Neural cell (in vitro differentiated cells): Measurements from ENCODE around the gene MKRN1. TPM values are rescaled to one million over a fixed set of nuclear protein-coding genes. Genes with fewer than 3 reads are reported as not detected.

Experiments used
- H2AFZ ChIP-seq: fragments of 200-600, 300-800 bp; sonication (generic), shearing (Covaris generic); 2 replicates; pipeline ENCODE4 v1.6.0; 2014; ENCODE audit warnings: low read depth, mild to moderate bottlenecking, antibody characterized with exemption, low read length, moderate library complexity
- H3F3A ChIP-seq: fragments of 200-600 bp; shearing (Covaris generic); 2 replicates; pipeline ENCODE4 v1.6.1; 2016; ENCODE audit warnings: mild to moderate bottlenecking, moderate library complexity, mixed read lengths, antibody characterized with exemption, low read length; ENCODE audit not compliant: insufficient read depth, poor library complexity, severe bottlenecking
- H3K27ac ChIP-seq: fragments of 200-600, 300-800 bp; sonication (generic), shearing (Covaris generic); 2 replicates; pipeline ENCODE4 v1.5.1; 2014; ENCODE audit warnings: mild to moderate bottlenecking, low read length, moderate library complexity
- H3K27me3 ChIP-seq: fragments of 300-800, 200-600 bp; sonication (generic), shearing (Covaris generic); 2 replicates; pipeline ENCODE4 v1.6.0; 2014; ENCODE audit warnings: mild to moderate bottlenecking, low read depth, low read length, moderate library complexity; ENCODE audit not compliant: insufficient read depth
- H3K36me3 ChIP-seq: fragments of 300-800, 200-600 bp; sonication (generic), shearing (Covaris generic); 2 replicates; pipeline ENCODE4 v1.5.1; 2014; ENCODE audit warnings: mild to moderate bottlenecking, antibody characterized with exemption, low read length, moderate library complexity; ENCODE audit not compliant: insufficient read depth
- H3K4me2 ChIP-seq: fragments of 300-800, 200-600 bp; sonication (generic), shearing (Covaris generic); 2 replicates; pipeline ENCODE4 v1.6.0; 2014; ENCODE audit warnings: mild to moderate bottlenecking, low read length
- H3K4me3 ChIP-seq: fragments of 300-800, 200-600 bp; sonication (generic), shearing (Covaris generic); 2 replicates; pipeline ENCODE4 v1.5.1; 2014; ENCODE audit warnings: mild to moderate bottlenecking, low read length, moderate library complexity
- H3K79me2 ChIP-seq: fragments of 200-600 bp; shearing (Covaris generic); replicated peaks from 2 replicates; pipeline ENCODE4 v1.6.0; 2014; ENCODE audit warnings: mild to moderate bottlenecking, low read length, moderate library complexity; ENCODE audit not compliant: insufficient read depth
- H3K9ac ChIP-seq: fragments of 300-800, 200-600 bp; sonication (generic), shearing (Covaris generic); 2 replicates; pipeline ENCODE4 v1.6.1; 2016; ENCODE audit warnings: mild to moderate bottlenecking, low read length, mixed read lengths
- H3K9me2 ChIP-seq: fragments of 200-600 bp; shearing (Covaris generic); 2 replicates; pipeline ENCODE4 v1.6.1; 2016; ENCODE audit warnings: mild to moderate bottlenecking, low read length, mixed read lengths; ENCODE audit not compliant: insufficient read depth
- H3K9me3 ChIP-seq: fragments of 200-600, 300-800 bp; sonication (generic), shearing (Covaris generic); 2 replicates; pipeline ENCODE4 v1.6.1; 2016; ENCODE audit warnings: mild to moderate bottlenecking, mixed run types, low read length, moderate library complexity, mixed read lengths
- H4K20me1 ChIP-seq: fragments of 200-600 bp; shearing (Covaris generic); 2 replicates; pipeline ENCODE4 v1.6.1; 2016; ENCODE audit warnings: mild to moderate bottlenecking, mixed run types; ENCODE audit not compliant: insufficient read depth
- CTCF ChIP-seq: fragments of 450-650 bp; IDR thresholded peaks from 2 replicates; pipeline ENCODE4 v1.5.1; 2014; ENCODE audit warnings: antibody characterized with exemption, mild to moderate bottlenecking, moderate library complexity; ENCODE audit not compliant: poor library complexity, severe bottlenecking
- EP300 ChIP-seq: fragments of 450-650 bp; conservative IDR thresholded peaks from 2 replicates; pipeline ENCODE4 v1.6.1; 2014; ENCODE audit warnings: antibody characterized with exemption, mild to moderate bottlenecking, moderate library complexity; ENCODE audit not compliant: poor library complexity, severe bottlenecking
- EZH2 ChIP-seq: fragments of 200-600, 300-800 bp; shearing (Covaris generic), sonication (generic); IDR thresholded peaks from 2 replicates; pipeline ENCODE4 v1.6.1; 2014; ENCODE audit warnings: antibody characterized with exemption, low read length, borderline replicate concordance, mild to moderate bottlenecking; ENCODE audit not compliant: insufficient read depth, poor library complexity, severe bottlenecking
- MXI1 ChIP-seq: fragments of 450-650 bp; conservative IDR thresholded peaks from 2 replicates; pipeline ENCODE4 v1.6.1; 2014; ENCODE audit warnings: antibody characterized with exemption, mild to moderate bottlenecking; ENCODE audit not compliant: poor library complexity, severe bottlenecking
- POLR2AphosphoS5 ChIP-seq: IDR thresholded peaks from 2 replicates; pipeline ENCODE4 v1.6.1; 2012
- RAD21 ChIP-seq: fragments of 450-650 bp; conservative IDR thresholded peaks from 2 replicates; pipeline ENCODE4 v1.6.1; 2014; ENCODE audit warnings: antibody characterized with exemption, mild to moderate bottlenecking, moderate library complexity
- REST ChIP-seq: IDR thresholded peaks from 2 replicates; pipeline ENCODE4 v1.6.1; 2012; ENCODE audit warnings: borderline replicate concordance
- SMC3 ChIP-seq: fragments of 450-650 bp; conservative IDR thresholded peaks from 2 replicates; pipeline ENCODE4 v1.6.1; 2014; ENCODE audit warnings: antibody characterized with exemption, mild to moderate bottlenecking, moderate library complexity; ENCODE audit not compliant: poor library complexity
- TAF1 ChIP-seq: IDR thresholded peaks from 2 replicates; pipeline ENCODE4 v1.6.1; 2012; ENCODE audit warnings: low read depth
- polyA plus RNA-seq: library from polyadenylated mRNA; depleted of rRNA; stranded (reverse); fragments of >200 nt; gene quantifications from 2 replicates; pipeline ENCODE4 v1.2.3, GENCODE V29; 2014

MKRN1 gene
- polyA plus RNA-seq, 1 donor from 2014 or later: 251 TPM

- H3K9me3 ChIP-seq: no peaks in the 10 kb centered on the region
- TF ChIP-seq TAF1 (no peak), EP300 (no peak), SMC3 (no peak), MXI1 (no peak), EZH2 (no peak), REST (no peak)
- H3K27me3 ChIP-seq: no peaks in the 10 kb centered on the region
- no peaks in the 10 kb centered on the region for H4K20me1 ChIP-seq
- no peak overlapping the region for H3K9ac ChIP-seq
- H3K4me3 ChIP-seq: no peak overlapping the region
- no peak overlapping the region for H2AFZ ChIP-seq
- no peaks in the 10 kb centered on the region for H3K79me2 ChIP-seq
- H3K4me2 ChIP-seq: no peak overlapping the region
- no peak overlapping the region for H3K27ac ChIP-seq
- H3K36me3 ChIP-seq: no peaks in the 10 kb centered on the region
- no peaks in the 10 kb centered on the region for H3K9me2 ChIP-seq
- H3F3A ChIP-seq: no peaks in the 10 kb centered on the region
These were observed 39.9 kb downstream of the MKRN1 start for GRCh38 chr7:140439359-140439758.

- Histone ChIP-seq H3K9me3 (no peaks in the 10 kb centered on the region), H3F3A (no peaks in the 10 kb centered on the region), H3K79me2 (no peaks in the 10 kb centered on the region), H2AFZ (no peak overlapping the region), H3K4me3 (no peak overlapping the region), H3K36me3 (no peaks in the 10 kb centered on the region), H3K9ac (no peak overlapping the region), H4K20me1 (no peaks in the 10 kb centered on the region), H3K27ac (no peak overlapping the region), H3K27me3 (no peaks in the 10 kb centered on the region), H3K4me2 (no peak overlapping the region), H3K9me2 (no peaks in the 10 kb centered on the region)
- TF ChIP-seq MXI1 (no peak), CTCF (no peak), EP300 (no peak), POLR2AphosphoS5 (no peak), RAD21 (no peak), REST (no peak), TAF1 (no peak), SMC3 (no peak), EZH2 (no peak)
These were observed 43.9 kb downstream of the MKRN1 start for GRCh38 chr7:140435252-140435895.
